ENCODE data around the gene TBC1D16. TPM values are rescaled to one million over a fixed set of nuclear protein-coding genes. Genes with fewer than 3 reads are reported as not detected.

Gene TBC1D16
- total RNA-seq, 2 donors from 2014 or later: 45.9 to 52.1 TPM

GRCh38 chr17:79924639-79924976 lies 111.1 kb downstream of the TBC1D16 start:
- H3K9me3 ChIP-seq: no peaks in the 10 kb centered on the region
- no peak for DNase-seq (ENCODE audit: low spot score)
- H3K27ac ChIP-seq: no peak overlapping the region
- TF ChIP-seq CTCF (IDR thresholded peaks at IDR 0.05): no peak
- ATAC-seq (ENCODE audit: insufficient number of reproducible peaks, low FRiP score, low read depth): no peak
- no peaks in the 10 kb centered on the region for H3K36me3 ChIP-seq
- peaks cover 4 to 16% of the 10 kb centered on the region in 2 donors for H3K4me1 ChIP-seq (ENCODE audit: control insufficient read depth in 1 of 2, low read depth in 2 of 2)
- H3K4me3 ChIP-seq: no peak overlapping the region
- no peaks in the 10 kb centered on the region for H3K27me3 ChIP-seq (replicated peaks; ENCODE audit: insufficient read depth)

GRCh38 chr17:79923974-79924638 lies 111.6 kb downstream of the TBC1D16 start:
- H3K4me3 ChIP-seq: no peak overlapping the region
- no peaks in the 10 kb centered on the region for H3K27me3 ChIP-seq (replicated peaks; ENCODE audit: insufficient read depth)
- no peak for DNase-seq (ENCODE audit: low spot score)
- TF ChIP-seq CTCF (IDR thresholded peaks at IDR 0.05): no peak
- no peaks in the 10 kb centered on the region for H3K9me3 ChIP-seq
- no peak overlapping the region for H3K27ac ChIP-seq
- peaks cover 8 to 21% of the 10 kb centered on the region in 2 donors for H3K4me1 ChIP-seq (ENCODE audit: control insufficient read depth in 1 of 2, low read depth in 2 of 2)
- ATAC-seq (ENCODE audit: insufficient number of reproducible peaks, low FRiP score, low read depth): no peak
- no peaks in the 10 kb centered on the region for H3K36me3 ChIP-seq

- Histone ChIP-seq H3K27me3 (replicated peaks; ENCODE audit: insufficient read depth) (no peaks in the 10 kb centered on the region), H3K4me1 (ENCODE audit: control insufficient read depth in 1 of 2, low read depth in 2 of 2) (peaks cover 11 to 28% of the 10 kb centered on the region in 2 donors), H3K9me3 (no peaks in the 10 kb centered on the region), H3K36me3 (no peaks in the 10 kb centered on the region), H3K4me3 (no peak overlapping the region), H3K27ac (no peak overlapping the region)
- no peak for TF ChIP-seq CTCF (IDR thresholded peaks at IDR 0.05)
- DNase-seq (ENCODE audit: low spot score): no peak
- no peak for ATAC-seq (ENCODE audit: insufficient number of reproducible peaks, low FRiP score, low read depth)
Observed at GRCh38 chr17:79922798-79923197, 112.9 kb downstream of the TBC1D16 start.

GRCh38 chr17:79922116-79922601 lies 113.5 kb downstream of the TBC1D16 start:
- TF ChIP-seq CTCF (IDR thresholded peaks at IDR 0.05): no peak
- no peaks in the 10 kb centered on the region for H3K27me3 ChIP-seq (replicated peaks; ENCODE audit: insufficient read depth)
- H3K4me3 ChIP-seq: no peak overlapping the region
- DNase-seq (ENCODE audit: low spot score): no peak
- ATAC-seq (ENCODE audit: insufficient number of reproducible peaks, low FRiP score, low read depth): no peak
- no peaks in the 10 kb centered on the region for H3K9me3 ChIP-seq
- peaks cover 11 to 28% of the 10 kb centered on the region in 2 donors for H3K4me1 ChIP-seq (ENCODE audit: control insufficient read depth in 1 of 2, low read depth in 2 of 2)
- H3K36me3 ChIP-seq: no peaks in the 10 kb centered on the region
- no peak overlapping the region for H3K27ac ChIP-seq

- Histone ChIP-seq H3K27ac (no peak overlapping the region), H3K27me3 (replicated peaks; ENCODE audit: insufficient read depth) (no peaks in the 10 kb centered on the region), H3K9me3 (no peaks in the 10 kb centered on the region), H3K4me3 (no peak overlapping the region), H3K36me3 (no peaks in the 10 kb centered on the region), H3K4me1 (ENCODE audit: control insufficient read depth in 1 of 2, low read depth in 2 of 2) (peaks cover 11 to 28% of the 10 kb centered on the region in 2 donors)
- TF ChIP-seq CTCF (IDR thresholded peaks at IDR 0.05): no peak
- ATAC-seq (ENCODE audit: insufficient number of reproducible peaks, low FRiP score, low read depth) (no peak), DNase-seq (ENCODE audit: low spot score) (no peak)
Observed at GRCh38 chr17:79921411-79922115, 114.1 kb downstream of the TBC1D16 start.

All from thoracic aorta (tissue), 2 donors.